HUES64 (cell line): Measurements from ENCODE around the gene MRPL10.
"Not testable (repeated sequence)": the region's sequence is repeated elsewhere in the genome, so short reads cannot be mapped to it uniquely, and the experiment has no call there.

Experiments
- H3K27ac ChIP-seq: 2 replicates; pipeline ENCODE4 v1.7.0; 2013; ENCODE audit warnings: low read depth, low read length, inconsistent platforms
- H3K27me3 ChIP-seq: 2 replicates; pipeline ENCODE4 v1.6.1; 2013; ENCODE audit warnings: mild to moderate bottlenecking, low read length; ENCODE audit not compliant: insufficient read depth
- H3K36me3 ChIP-seq: 2 replicates; pipeline ENCODE4 v1.6.1; 2013; ENCODE audit warnings: mild to moderate bottlenecking, low read length; ENCODE audit not compliant: insufficient read depth
- H3K4me1 ChIP-seq: 2 replicates; pipeline ENCODE4 v1.6.1; 2013; ENCODE audit warnings: mild to moderate bottlenecking, low read length, moderate library complexity; ENCODE audit not compliant: insufficient read depth
- H3K4me3 ChIP-seq: 2 replicates; pipeline ENCODE4 v1.5.1; 2013; ENCODE audit warnings: mild to moderate bottlenecking, low read length, moderate library complexity
- H3K9ac ChIP-seq: 2 replicates; pipeline ENCODE4 v1.6.1; 2013; ENCODE audit warnings: mild to moderate bottlenecking, low read depth, low read length
- H3K9me3 ChIP-seq: 2 replicates; pipeline ENCODE4 v1.6.1; 2013; ENCODE audit warnings: low read depth, low read length; ENCODE audit not compliant: insufficient read depth
- WGBS: fragments of 150-250, 120-280 bp; methylation state at CpG from one replicate; pipeline ENCODE4 v1.1.7; 2013; ENCODE audit warnings: missing lambda C conversion rate; 5-methylcytosine and 5-hydroxymethylcytosine counted together

The MRPL10 gene

GRCh38 chr17:47776330-47777197 is 54.8 kb downstream of the MRPL10 start:
- no peak overlapping the region for H3K27ac ChIP-seq
- 38% methylated on average over 13 of the region's 14 CpGs for WGBS
- no peaks in the 10 kb centered on the region for H3K9me3 ChIP-seq
- H3K27me3 ChIP-seq, result peaks cover 59% of the 10 kb centered on the region
- H3K9ac ChIP-seq, result no peak overlapping the region
- H3K36me3 ChIP-seq, result no peaks in the 10 kb centered on the region
- no peaks in the 10 kb centered on the region for H3K4me1 ChIP-seq
- no peak overlapping the region for H3K4me3 ChIP-seq

- no peaks in the 10 kb centered on the region for H3K4me1 ChIP-seq
- H3K36me3 ChIP-seq, result no peaks in the 10 kb centered on the region
- H3K27me3 ChIP-seq, result peaks cover 49% of the 10 kb centered on the region
- H3K9ac ChIP-seq, result no peak overlapping the region
- no peaks in the 10 kb centered on the region for H3K9me3 ChIP-seq
- no peak overlapping the region for H3K4me3 ChIP-seq
- H3K27ac ChIP-seq, result no peak overlapping the region
- 56% methylated on average over 1 of the region's 1 CpG for WGBS
Observed at GRCh38 chr17:47774987-47775580, 56.3 kb downstream of the MRPL10 start.

DNA sequence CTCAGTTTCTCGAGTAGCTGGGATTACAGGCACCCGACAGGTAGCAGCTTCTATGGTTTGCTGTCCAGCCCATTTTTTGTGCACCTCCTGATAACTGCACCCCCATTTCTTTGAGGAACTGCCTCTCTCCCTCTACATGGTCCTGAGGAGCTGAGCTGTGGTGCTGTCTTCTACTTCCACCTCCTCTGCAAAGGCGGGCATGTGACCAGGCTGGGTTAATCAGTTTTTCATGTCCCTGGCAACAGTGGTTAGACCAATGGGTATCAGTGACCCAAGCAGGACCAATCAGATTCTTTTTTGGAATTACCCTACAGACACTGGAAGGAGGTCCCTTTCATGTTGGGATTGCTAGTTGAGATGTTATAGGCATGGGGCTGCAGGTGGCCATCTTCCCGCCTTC is 57.0 kb downstream of the MRPL10 start:
- WGBS, result 76% methylated on average over 4 of the region's 4 CpGs
- Histone ChIP-seq H3K4me1 (no peaks in the 10 kb centered on the region), H3K36me3 (no peaks in the 10 kb centered on the region), H3K9me3 (no peaks in the 10 kb centered on the region), H3K9ac (no peak overlapping the region), H3K27ac (no peak overlapping the region), H3K4me3 (no peak overlapping the region), H3K27me3 (peaks cover 45% of the 10 kb centered on the region)

GRCh38 chr17:47773649-47774048 is 57.7 kb downstream of the MRPL10 start:
- not testable (repeated sequence) for H3K9me3 ChIP-seq, H3K4me1 ChIP-seq, H3K27ac ChIP-seq, H3K36me3 ChIP-seq, H3K9ac ChIP-seq, H3K4me3 ChIP-seq
- WGBS, result 90% methylated on average over 9 of the region's 9 CpGs
- H3K27me3 ChIP-seq, result peaks cover 42% of the 10 kb centered on the region
